Osteoblast (primary cell): ENCODE data around the gene CELF5. TPM values are rescaled to one million over a fixed set of nuclear protein-coding genes. Genes with fewer than 3 reads are reported as not detected.

ENCODE experiments used
- DNase-seq: peaks from one replicate; pipeline ENCODE4 v3.0.0; 2011; ENCODE audit warnings: low spot score, mixed read lengths; ENCODE audit not compliant: insufficient read length; ENCODE audit errors: missing footprints
- H2AFZ ChIP-seq: 2 replicates; pipeline ENCODE4 v1.6.0; 2011; ENCODE audit warnings: mild to moderate bottlenecking, low read length
- H3K27ac ChIP-seq: 2 replicates; pipeline ENCODE4 v1.5.1; 2011; ENCODE audit warnings: mild to moderate bottlenecking, low read depth, low read length, moderate library complexity
- H3K27me3 ChIP-seq: 2 replicates; pipeline ENCODE4 v1.6.0; 2012; ENCODE audit warnings: mild to moderate bottlenecking, control low read depth, inconsistent platforms, low read length, moderate library complexity; ENCODE audit not compliant: insufficient read depth
- H3K36me3 ChIP-seq: 2 replicates; pipeline ENCODE4 v1.5.1; 2011; ENCODE audit warnings: mild to moderate bottlenecking, low read length, control low read depth, moderate library complexity; ENCODE audit not compliant: insufficient read depth
- H3K4me1 ChIP-seq: 2 replicates; pipeline ENCODE4 v1.5.1; 2011; ENCODE audit warnings: mild to moderate bottlenecking, low read length, control low read depth, moderate library complexity; ENCODE audit not compliant: insufficient read depth
- H3K4me2 ChIP-seq: 2 replicates; pipeline ENCODE4 v1.6.0; 2011; ENCODE audit warnings: mild to moderate bottlenecking, low read length; ENCODE audit not compliant: insufficient read depth
- H3K4me3 ChIP-seq: fragments of 200-600 bp; sonication (generic); 3 replicates; pipeline ENCODE4 v1.5.1; 2012; ENCODE audit warnings: mild to moderate bottlenecking, low read length, inconsistent platforms; ENCODE audit not compliant: insufficient read depth
- H3K79me2 ChIP-seq: 2 replicates; pipeline ENCODE4 v1.6.0; 2012; ENCODE audit warnings: mild to moderate bottlenecking, low read length, control low read depth, inconsistent platforms; ENCODE audit not compliant: insufficient read depth
- H3K9me3 ChIP-seq: 2 replicates; pipeline ENCODE4 v1.5.1; 2011; ENCODE audit warnings: low read depth, low read length, control low read depth
- H4K20me1 ChIP-seq: 2 replicates; pipeline ENCODE4 v1.6.0; 2012; ENCODE audit warnings: mild to moderate bottlenecking, low read length, control low read depth; ENCODE audit not compliant: insufficient read depth
- CTCF ChIP-seq: IDR thresholded peaks from 2 replicates; pipeline ENCODE4 v1.5.1; 2011; ENCODE audit warnings: mild to moderate bottlenecking, low read depth, low read length, moderate library complexity; ENCODE audit errors: extremely low read depth
- total RNA-seq: library from RNA; depleted of rRNA; stranded (reverse); fragments of >200 nt; gene quantifications from 2 replicates; pipeline ENCODE4 v1.2.3, GENCODE V29; 2012

CELF5 gene
- total RNA-seq, 1 donor, result not detected

GRCh38 chr19:3277649-3278048, 53.2 kb downstream of the CELF5 start:
- H2AFZ ChIP-seq, result no peak overlapping the region
- no peaks in the 10 kb centered on the region for H4K20me1 ChIP-seq
- peaks cover 4% of the 10 kb centered on the region for H3K9me3 ChIP-seq
- H3K4me3 ChIP-seq, result no peak overlapping the region
- H3K4me2 ChIP-seq, result no peak overlapping the region
- H3K36me3 ChIP-seq, result no peaks in the 10 kb centered on the region
- peaks cover 24% of the 10 kb centered on the region for H3K27me3 ChIP-seq
- peak; percentile 80 for DNase-seq
- H3K4me1 ChIP-seq, result no peaks in the 10 kb centered on the region
- H3K27ac ChIP-seq, result no peak overlapping the region
- no peaks in the 10 kb centered on the region for H3K79me2 ChIP-seq
- TF ChIP-seq CTCF, result no peak

- peak; percentile 73 for DNase-seq
- H4K20me1 ChIP-seq, result no peaks in the 10 kb centered on the region
- H3K27ac ChIP-seq, result no peak overlapping the region
- no peak overlapping the region for H2AFZ ChIP-seq
- no peaks in the 10 kb centered on the region for H3K36me3 ChIP-seq
- H3K9me3 ChIP-seq, result no peaks in the 10 kb centered on the region
- peaks cover 19% of the 10 kb centered on the region for H3K27me3 ChIP-seq
- H3K4me3 ChIP-seq, result no peak overlapping the region
- H3K4me1 ChIP-seq, result no peaks in the 10 kb centered on the region
- H3K4me2 ChIP-seq, result no peak overlapping the region
- no peak for TF ChIP-seq CTCF
- no peaks in the 10 kb centered on the region for H3K79me2 ChIP-seq
Measured at GRCh38 chr19:3278294-3278693, 53.8 kb downstream of the CELF5 start.

GRCh38 chr19:3278749-3279148, 54.3 kb downstream of the CELF5 start:
- Histone ChIP-seq H3K4me2 (no peak overlapping the region), H3K4me1 (no peaks in the 10 kb centered on the region), H3K36me3 (no peaks in the 10 kb centered on the region), H3K79me2 (no peaks in the 10 kb centered on the region), H3K9me3 (no peaks in the 10 kb centered on the region), H3K4me3 (no peak overlapping the region), H3K27ac (no peak overlapping the region), H4K20me1 (no peaks in the 10 kb centered on the region), H2AFZ (no peak overlapping the region), H3K27me3 (peaks cover 19% of the 10 kb centered on the region)
- TF ChIP-seq CTCF, result no peak
- DNase-seq, result no peak

- H3K79me2 ChIP-seq, result no peaks in the 10 kb centered on the region
- TF ChIP-seq CTCF, result no peak
- no peak overlapping the region for H3K27ac ChIP-seq
- DNase-seq, result peak; percentile 84
- peaks cover 25% of the 10 kb centered on the region for H3K27me3 ChIP-seq
- no peaks in the 10 kb centered on the region for H3K9me3 ChIP-seq
- no peak overlapping the region for H3K4me3 ChIP-seq
- no peak overlapping the region for H2AFZ ChIP-seq
- no peak overlapping the region for H3K4me2 ChIP-seq
- no peaks in the 10 kb centered on the region for H3K4me1 ChIP-seq
- no peaks in the 10 kb centered on the region for H3K36me3 ChIP-seq
- H4K20me1 ChIP-seq, result no peaks in the 10 kb centered on the region
Measured at GRCh38 chr19:3279306-3279705, 54.8 kb downstream of the CELF5 start.
